AG04449 (cell line): ENCODE data around the gene DDIT4.

ENCODE experiments used
- CTCF ChIA-PET: fragments of 350-600 bp; formaldehyde crosslinking; extraction: SDS; loops from one replicate; lab custom pipeline; 2021; ENCODE audit warnings: antibody characterized with exemption; lab: Yijun Ruan, JAX
- POLR2A ChIA-PET: fragments of 400-600, 350-600 bp; formaldehyde crosslinking; extraction: SDS; loops from one replicate; lab custom pipeline; 2020; ENCODE audit warnings: antibody characterized with exemption, inconsistent platforms; lab: Yijun Ruan, JAX
- DNase-seq: peaks from one replicate; pipeline ENCODE4 v3.0.0-alpha.2; 2010; ENCODE audit warnings: low read depth, low spot score
- H3K4me3 ChIP-seq: 2 replicates; pipeline ENCODE4 v1.5.1; 2011; ENCODE audit warnings: low read depth, mild to moderate bottlenecking, control low read depth, low read length
- CTCF ChIP-seq: IDR thresholded peaks from one replicate; pipeline ENCODE4 v1.5.1; 2011; ENCODE audit warnings: mild to moderate bottlenecking, moderate library complexity, low read length, control low read depth, inconsistent platforms; ENCODE audit not compliant: insufficient read depth; ENCODE audit errors: missing control alignments

Gene DDIT4

GRCh38 chr10:72312865-72313391 lies 39.2 kb downstream of the DDIT4 start:
- DNase-seq: no peak
- no peak overlapping the region for H3K4me3 ChIP-seq
- no peak for TF ChIP-seq CTCF
- ChIA-PET CTCF (no interaction called here), POLR2A (no interaction called here)

GRCh38 chr10:72314263-72314662 lies 40.5 kb downstream of the DDIT4 start:
- ChIA-PET CTCF (interaction anchor here (1.0 kb wide), 1 partner anchor 39 kb away, joined by 3 read pairs; no protein-coding TSS in a partner anchor), POLR2A (interaction anchor here (2.0 kb wide), 1 partner anchor 40 kb away, joined by 10 read pairs; the partner anchor contains the start of gene DDIT4)
- TF ChIP-seq CTCF: no peak
- DNase-seq: no peak
- no peak overlapping the region for H3K4me3 ChIP-seq

GRCh38 chr10:72315054-72315453 lies 41.3 kb downstream of the DDIT4 start:
- no peak for DNase-seq
- POLR2A ChIA-PET: interaction anchor here (1.0 to 2.0 kb wide), 2 partner anchors 18 to 41 kb away, joined by 3 to 10 read pairs; partner anchors contain the start of gene DDIT4
- no peak overlapping the region for H3K4me3 ChIP-seq
- CTCF ChIA-PET: interaction anchor here (1.0 kb wide), 1 partner anchor 40 kb away, joined by 3 read pairs; no protein-coding TSS in a partner anchor
- no peak for TF ChIP-seq CTCF

- ChIA-PET CTCF (interaction anchor here (1.1 to 1.5 kb wide), 2 partner anchors 12 to 190 kb away, joined by 3 read pairs; no protein-coding TSS in a partner anchor), POLR2A (interaction anchor here (0.7 to 2.0 kb wide), 3 partner anchors 18 to 43 kb away, joined by 3 to 10 read pairs (median 3); partner anchors contain the start of gene DDIT4)
- TF ChIP-seq CTCF: no peak
- no peak for DNase-seq
- no peak overlapping the region for H3K4me3 ChIP-seq
These were observed 42.1 kb downstream of the DDIT4 start for GRCh38 chr10:72315611-72316385.

- DNase-seq: no peak
- POLR2A ChIA-PET: interaction anchor here (0.7 kb wide), 1 partner anchor 43 kb away, joined by 3 read pairs; no protein-coding TSS in a partner anchor
- TF ChIP-seq CTCF: no peak
- CTCF ChIA-PET: interaction anchor here (1.1 to 1.5 kb wide), 2 partner anchors 12 to 191 kb away, joined by 3 read pairs; no protein-coding TSS in a partner anchor
- H3K4me3 ChIP-seq: no peak overlapping the region
These were observed 42.6 kb downstream of the DDIT4 start for GRCh38 chr10:72316386-72316700.
